Neuronal stem cell (in vitro differentiated cells): ENCODE measurements around the gene POLR2J3.
"Not testable (repeated sequence)": the region's sequence is repeated elsewhere in the genome, so short reads cannot be mapped to it uniquely, and the experiment has no call there.

Experiments
- DNase-seq: peaks from one replicate; pipeline ENCODE4 v3.0.0-alpha.2; 2013; ENCODE audit warnings: low spot score
- H2AFZ ChIP-seq: one replicate; pipeline ENCODE4 v1.6.1; 2013; ENCODE audit warnings: mild to moderate bottlenecking, low read length, inconsistent platforms
- H2AK5ac ChIP-seq: 2 replicates; pipeline ENCODE4 v1.6.1; 2013; ENCODE audit warnings: low read depth, mild to moderate bottlenecking, inconsistent platforms, low read length, moderate library complexity, mixed read lengths
- H2BK120ac ChIP-seq: 2 replicates; pipeline ENCODE4 v1.6.1; 2013; ENCODE audit warnings: low read depth, mild to moderate bottlenecking, inconsistent platforms, low read length, moderate library complexity, mixed read lengths
- H2BK12ac ChIP-seq: one replicate; pipeline ENCODE4 v1.6.1; 2013; ENCODE audit warnings: low read length, inconsistent platforms
- H2BK15ac ChIP-seq: 2 replicates; pipeline ENCODE4 v1.6.1; 2013; ENCODE audit warnings: mild to moderate bottlenecking, low read length, inconsistent platforms, mixed read lengths
- H2BK5ac ChIP-seq: one replicate; pipeline ENCODE4 v1.6.1; 2013; ENCODE audit warnings: inconsistent platforms, mild to moderate bottlenecking, low read length, moderate library complexity
- H3K14ac ChIP-seq: one replicate; pipeline ENCODE4 v1.6.1; 2013; ENCODE audit warnings: low read length, inconsistent platforms
- H3K18ac ChIP-seq: 2 replicates; pipeline ENCODE4 v1.6.1; 2013; ENCODE audit warnings: low read length, inconsistent platforms
- H3K23ac ChIP-seq: 2 replicates; pipeline ENCODE4 v1.6.1; 2013; ENCODE audit warnings: low read depth, mild to moderate bottlenecking, mixed read lengths, low read length, inconsistent platforms; ENCODE audit not compliant: poor library complexity
- H3K27ac ChIP-seq: replicated peaks from 3 replicates; pipeline ENCODE4 v1.5.1; 2013; ENCODE audit warnings: low read length, inconsistent platforms
- H3K27me3 ChIP-seq, 3 experiments: 2 replicates each; pipeline ENCODE4 v1.6.1; 2013; ENCODE audit warnings: low read length in 3 of 3, mild to moderate bottlenecking in 2 of 3, inconsistent platforms in 1 of 3, low read depth in 1 of 3, mixed read lengths in 1 of 3, moderate library complexity in 1 of 3; ENCODE audit not compliant: control insufficient read depth in 3 of 3, insufficient read depth in 3 of 3
- H3K36me3 ChIP-seq, 2 donors: replicated peaks in 1 of 2; 2 replicates each; pipeline ENCODE4 v1.6.1; 2013; ENCODE audit warnings: low read length in 2 of 2; ENCODE audit not compliant: control insufficient read depth in 2 of 2, insufficient read depth in 2 of 2
- H3K4ac ChIP-seq: 2 replicates; pipeline ENCODE4 v1.6.1; 2013; ENCODE audit warnings: inconsistent platforms, mild to moderate bottlenecking, low read length, moderate library complexity
- H3K4me1 ChIP-seq, 2 donors: 1 replicate in 1 of 2; 2 replicates in 1 of 2; pipeline ENCODE4 v1.6.1; 2013; ENCODE audit warnings: low read length in 2 of 2, low read depth in 1 of 2; ENCODE audit not compliant: control insufficient read depth in 2 of 2, insufficient read depth in 1 of 2
- H3K4me2 ChIP-seq: one replicate; pipeline ENCODE4 v1.6.1; 2013; ENCODE audit warnings: mild to moderate bottlenecking, low read length, inconsistent platforms; ENCODE audit not compliant: insufficient read depth, poor library complexity, severe bottlenecking
- H3K4me3 ChIP-seq, 2 donors: 2 replicates each; pipeline ENCODE4 v1.5.1; 2013; ENCODE audit warnings: low read length in 2 of 2, mild to moderate bottlenecking in 2 of 2, inconsistent platforms in 1 of 2, moderate library complexity in 1 of 2
- H3K79me1 ChIP-seq: one replicate; pipeline ENCODE4 v1.6.1; 2013; ENCODE audit warnings: low read depth, mild to moderate bottlenecking, inconsistent platforms, low read length, moderate library complexity
- H3K9ac ChIP-seq: one replicate; pipeline ENCODE4 v1.6.1; 2013; ENCODE audit warnings: mild to moderate bottlenecking, low read depth, low read length, inconsistent platforms; ENCODE audit not compliant: poor library complexity
- H3K9me3 ChIP-seq, 2 donors: replicated peaks in 1 of 2; 2 replicates each; pipeline versions ENCODE3 to v1.6.1; 2013; ENCODE audit warnings: low read length in 2 of 2, mild to moderate bottlenecking in 2 of 2, inconsistent platforms in 1 of 2, low read depth in 1 of 2, mixed read lengths in 1 of 2, moderate library complexity in 1 of 2; ENCODE audit not compliant: control insufficient read depth in 2 of 2, insufficient read depth in 1 of 2
- H4K8ac ChIP-seq: one replicate; pipeline ENCODE4 v1.6.1; 2013; ENCODE audit warnings: low read depth, mild to moderate bottlenecking, inconsistent platforms, low read length, moderate library complexity
- H4K91ac ChIP-seq: one replicate; pipeline ENCODE4 v1.6.1; 2013; ENCODE audit warnings: low read length, low read depth, mild to moderate bottlenecking, inconsistent platforms; ENCODE audit not compliant: poor library complexity
- WGBS, 2 donors: extraction: QIAGEN DNeasy Blood & Tissue Kit; methylation state at CpG; one replicate each; pipeline ENCODE4 v1.1.7; 2013; ENCODE audit warnings: missing lambda C conversion rate in 2 of 2, mixed read lengths in 1 of 2; ENCODE audit not compliant: insufficient read length in 2 of 2, insufficient replicate concordance in 1 of 2; ENCODE audit errors: extremely low coverage in 2 of 2; 5-methylcytosine and 5-hydroxymethylcytosine counted together

Gene POLR2J3

GRCh38 chr7:102531583-102531982 lies 40.8 kb downstream of the POLR2J3 start:
- H2AFZ ChIP-seq, H3K4me2 ChIP-seq, H4K91ac ChIP-seq, H3K23ac ChIP-seq, DNase-seq, H3K4ac ChIP-seq, H3K4me3 ChIP-seq, H2BK12ac ChIP-seq, H3K4me1 ChIP-seq, H3K18ac ChIP-seq, H2BK5ac ChIP-seq, H3K27me3 ChIP-seq, H2BK15ac ChIP-seq, H2AK5ac ChIP-seq, H3K14ac ChIP-seq, H4K8ac ChIP-seq, H2BK120ac ChIP-seq, H3K79me1 ChIP-seq, H3K9ac ChIP-seq, H3K9me3 ChIP-seq, H3K36me3 ChIP-seq, H3K27ac ChIP-seq: not testable (repeated sequence)
- WGBS, 2 donors = no CpG with 5 or more reads among the region's 7 CpGs

GRCh38 chr7:102527822-102528793 lies 44.3 kb downstream of the POLR2J3 start:
- not testable (repeated sequence) for H3K9ac ChIP-seq, H2BK15ac ChIP-seq, H3K14ac ChIP-seq, DNase-seq, H2BK120ac ChIP-seq, H3K23ac ChIP-seq, H3K36me3 ChIP-seq, H3K27ac ChIP-seq, H3K4me1 ChIP-seq, H4K8ac ChIP-seq, H3K18ac ChIP-seq, H3K79me1 ChIP-seq, H2BK5ac ChIP-seq, H3K4me2 ChIP-seq, H3K9me3 ChIP-seq, H2AFZ ChIP-seq, H3K4ac ChIP-seq, H2BK12ac ChIP-seq, H3K4me3 ChIP-seq, H3K27me3 ChIP-seq, H2AK5ac ChIP-seq, H4K91ac ChIP-seq
- WGBS, 2 donors = no CpG with 5 or more reads among the region's 13 CpGs

- not testable (repeated sequence) for H3K79me1 ChIP-seq, H4K91ac ChIP-seq, H3K4me2 ChIP-seq, H3K27me3 ChIP-seq, H3K9ac ChIP-seq, H3K27ac ChIP-seq, H3K4ac ChIP-seq, H2BK120ac ChIP-seq, H2AK5ac ChIP-seq, DNase-seq, H4K8ac ChIP-seq, H3K9me3 ChIP-seq, H3K36me3 ChIP-seq, H2AFZ ChIP-seq, H3K23ac ChIP-seq, H2BK15ac ChIP-seq, H2BK12ac ChIP-seq, H3K4me1 ChIP-seq, H3K4me3 ChIP-seq, H3K14ac ChIP-seq, H2BK5ac ChIP-seq, H3K18ac ChIP-seq
- WGBS, 2 donors = no CpG with 5 or more reads among the region's 8 CpGs
These were observed 45.2 kb downstream of the POLR2J3 start for GRCh38 chr7:102527182-102527581.

- DNase-seq, H2BK15ac ChIP-seq, H3K14ac ChIP-seq, H3K27me3 ChIP-seq, H4K91ac ChIP-seq, H3K4me3 ChIP-seq, H2BK120ac ChIP-seq, H2BK12ac ChIP-seq, H2BK5ac ChIP-seq, H2AK5ac ChIP-seq, H3K23ac ChIP-seq, H3K4ac ChIP-seq, H3K9me3 ChIP-seq, H2AFZ ChIP-seq, H3K36me3 ChIP-seq, H3K9ac ChIP-seq, H3K27ac ChIP-seq, H3K4me1 ChIP-seq, H4K8ac ChIP-seq, H3K18ac ChIP-seq, H3K4me2 ChIP-seq, H3K79me1 ChIP-seq: not testable (repeated sequence)
- WGBS, 2 donors = no CpG with 5 or more reads among the region's 2 CpGs
These were observed 47.6 kb downstream of the POLR2J3 start for GRCh38 chr7:102524803-102525202.
